OCI-LY1 (cell line): ENCODE results near the gene LSM10.

Source experiments
- H2AFZ ChIP-seq: fragments of 200-600 bp; sonication (generic), shearing (Covaris generic); 2 replicates; pipeline ENCODE4 v1.6.0; 2014; ENCODE audit warnings: antibody characterized with exemption, mild to moderate bottlenecking, low read length
- H3F3A ChIP-seq: fragments of 200-600 bp; sonication (generic), shearing (Covaris generic); 2 replicates; pipeline ENCODE4 v1.6.0; 2014; ENCODE audit warnings: mild to moderate bottlenecking, antibody characterized with exemption, low read length, moderate library complexity; ENCODE audit not compliant: insufficient read depth
- H3K27ac ChIP-seq: fragments of 200-600 bp; sonication (generic); 2 replicates; pipeline ENCODE4 v1.5.1; 2014; ENCODE audit warnings: low read length, mixed run types, mild to moderate bottlenecking, low read depth; ENCODE audit not compliant: poor library complexity, severe bottlenecking
- H3K27me3 ChIP-seq: fragments of 200-600 bp; sonication (generic); 2 replicates; pipeline ENCODE4 v1.6.0; 2014; ENCODE audit warnings: antibody characterized with exemption, mild to moderate bottlenecking, low read length, moderate library complexity; ENCODE audit not compliant: insufficient read depth
- H3K36me3 ChIP-seq: fragments of 200-600 bp; sonication (generic); 2 replicates; pipeline ENCODE4 v1.6.1; 2014; ENCODE audit warnings: mild to moderate bottlenecking, antibody characterized with exemption, low read length, moderate library complexity, mixed read lengths; ENCODE audit not compliant: insufficient read depth
- H3K4me1 ChIP-seq: fragments of 200-600 bp; sonication (generic); 2 replicates; pipeline ENCODE4 v1.5.1; 2014; ENCODE audit warnings: mild to moderate bottlenecking, low read length, moderate library complexity; ENCODE audit not compliant: insufficient read depth, severe bottlenecking
- H3K4me2 ChIP-seq: fragments of 200-600 bp; sonication (generic), shearing (Covaris generic); 2 replicates; pipeline ENCODE4 v1.6.1; 2014; ENCODE audit warnings: low read length
- H3K4me3 ChIP-seq: fragments of 200-600 bp; sonication (generic); 2 replicates; pipeline ENCODE4 v1.5.1; 2014; ENCODE audit warnings: low read length, low read depth, mild to moderate bottlenecking, mixed read lengths; ENCODE audit not compliant: poor library complexity, severe bottlenecking
- H3K79me2 ChIP-seq: fragments of 200-600 bp; shearing (Covaris generic); 2 replicates; pipeline ENCODE4 v1.6.1; 2016; ENCODE audit warnings: mixed run types, low read length, mixed read lengths; ENCODE audit not compliant: insufficient read depth
- H3K9ac ChIP-seq: fragments of 200-600 bp; sonication (generic), shearing (Covaris generic); 2 replicates; pipeline ENCODE4 v1.6.1; 2014; ENCODE audit warnings: mild to moderate bottlenecking, low read length, mixed read lengths
- H3K9me2 ChIP-seq: fragments of 200-600 bp; sonication (generic), shearing (Covaris generic); 2 replicates; pipeline ENCODE4 v1.6.1; 2014; ENCODE audit warnings: low read depth, mild to moderate bottlenecking, low read length, mixed read lengths
- H3K9me3 ChIP-seq: fragments of 200-600 bp; shearing (Covaris generic); 2 replicates; pipeline ENCODE4 v1.6.1; 2014; ENCODE audit warnings: low read length, mixed read lengths
- H4K20me1 ChIP-seq: fragments of 200-600 bp; sonication (generic), shearing (Covaris generic); 2 replicates; pipeline ENCODE4 v1.6.0; 2016; ENCODE audit warnings: mild to moderate bottlenecking, low read length; ENCODE audit not compliant: insufficient read depth
- EZH2 ChIP-seq: fragments of 200-600 bp; sonication (generic), shearing (Covaris generic); IDR thresholded peaks from 2 replicates; pipeline ENCODE4 v1.8.0; 2017; ENCODE audit warnings: borderline replicate concordance, mixed run types, mild to moderate bottlenecking, antibody characterized with exemption, low read length, moderate library complexity, mixed read lengths
- TF ChIP-seq, protein P1 (sequence below): fragments of 200-600 bp; sonication (generic), shearing (Covaris generic); IDR thresholded peaks from 2 replicates; pipeline ENCODE4 v1.5.1; 2017; ENCODE audit warnings: mild to moderate bottlenecking, antibody characterized with exemption, low read length, moderate library complexity, mixed read lengths

Gene LSM10

DNA sequence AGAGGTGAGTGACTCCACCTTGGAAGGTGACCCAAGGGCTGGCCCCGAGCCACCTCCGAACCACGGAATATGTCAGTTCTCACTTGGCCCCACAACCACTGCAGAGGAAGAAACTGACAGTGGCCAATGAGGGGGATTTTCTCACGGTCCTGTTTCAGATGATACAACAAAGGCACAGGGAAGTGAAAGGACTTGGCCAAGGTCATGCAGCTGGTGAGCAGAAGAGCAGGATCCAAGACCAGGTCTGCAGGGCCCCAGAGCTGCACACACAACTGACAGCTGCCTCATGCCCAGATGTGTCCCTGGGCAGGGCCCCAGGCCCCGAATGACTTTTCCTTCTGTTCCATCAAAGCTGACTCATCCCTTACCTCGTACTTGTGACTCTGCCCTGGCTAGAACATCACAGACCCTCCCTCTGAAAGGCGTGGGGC, 48.5 kb downstream of the LSM10 start:
- H4K20me1 ChIP-seq, result no peaks in the 10 kb centered on the region
- no peaks in the 10 kb centered on the region for H3K27me3 ChIP-seq
- H3K4me3 ChIP-seq, result no peak overlapping the region
- no peaks in the 10 kb centered on the region for H3F3A ChIP-seq
- no peak overlapping the region for H3K4me2 ChIP-seq
- H3K36me3 ChIP-seq, result peaks cover 68% of the 10 kb centered on the region; the same call in 1 of the 2 replicates
- no peaks in the 10 kb centered on the region for H3K9me2 ChIP-seq
- H3K9me3 ChIP-seq, result no peaks in the 10 kb centered on the region
- no peak for TF ChIP-seq EZH2
- TF ChIP-seq, protein P1, sequence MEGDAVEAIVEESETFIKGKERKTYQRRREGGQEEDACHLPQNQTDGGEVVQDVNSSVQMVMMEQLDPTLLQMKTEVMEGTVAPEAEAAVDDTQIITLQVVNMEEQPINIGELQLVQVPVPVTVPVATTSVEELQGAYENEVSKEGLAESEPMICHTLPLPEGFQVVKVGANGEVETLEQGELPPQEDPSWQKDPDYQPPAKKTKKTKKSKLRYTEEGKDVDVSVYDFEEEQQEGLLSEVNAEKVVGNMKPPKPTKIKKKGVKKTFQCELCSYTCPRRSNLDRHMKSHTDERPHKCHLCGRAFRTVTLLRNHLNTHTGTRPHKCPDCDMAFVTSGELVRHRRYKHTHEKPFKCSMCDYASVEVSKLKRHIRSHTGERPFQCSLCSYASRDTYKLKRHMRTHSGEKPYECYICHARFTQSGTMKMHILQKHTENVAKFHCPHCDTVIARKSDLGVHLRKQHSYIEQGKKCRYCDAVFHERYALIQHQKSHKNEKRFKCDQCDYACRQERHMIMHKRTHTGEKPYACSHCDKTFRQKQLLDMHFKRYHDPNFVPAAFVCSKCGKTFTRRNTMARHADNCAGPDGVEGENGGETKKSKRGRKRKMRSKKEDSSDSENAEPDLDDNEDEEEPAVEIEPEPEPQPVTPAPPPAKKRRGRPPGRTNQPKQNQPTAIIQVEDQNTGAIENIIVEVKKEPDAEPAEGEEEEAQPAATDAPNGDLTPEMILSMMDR, result no peak
- peak overlapping the region; percentile 61 for H3K27ac ChIP-seq
- peaks cover 24% of the 10 kb centered on the region for H3K4me1 ChIP-seq
- no peaks in the 10 kb centered on the region for H3K79me2 ChIP-seq
- H2AFZ ChIP-seq, result no peak overlapping the region
- no peak overlapping the region for H3K9ac ChIP-seq

DNA sequence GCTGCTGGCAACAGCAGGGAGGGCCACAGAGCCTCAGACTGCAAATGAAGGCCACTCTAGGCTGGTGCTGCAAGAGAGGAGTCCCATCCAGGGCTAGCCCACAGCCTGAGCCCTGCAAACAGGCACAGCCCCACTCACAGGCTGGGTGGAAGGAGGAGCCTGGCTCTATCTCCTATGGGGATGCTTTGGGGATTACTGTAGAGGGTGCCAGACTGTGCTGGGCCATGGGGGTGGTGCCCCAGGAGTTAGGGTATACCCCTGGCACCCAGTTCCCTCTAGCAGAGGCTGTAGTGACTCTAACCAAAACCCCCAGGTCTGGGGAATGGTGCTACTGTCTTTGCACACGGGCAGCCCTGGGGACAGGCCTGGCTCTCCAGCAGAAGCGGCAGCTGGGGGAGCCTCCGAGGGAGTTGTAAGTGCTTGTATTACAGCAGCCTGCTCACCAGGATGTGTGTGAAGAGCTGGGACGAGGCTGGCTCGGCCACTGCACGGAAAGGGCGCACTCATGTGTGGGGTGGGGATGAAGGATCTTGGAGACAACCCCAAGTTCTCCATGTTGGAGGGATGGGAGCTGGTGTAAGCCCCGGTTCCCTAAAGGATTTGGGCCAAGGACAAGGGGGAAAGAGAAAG, 50.9 kb downstream of the LSM10 start:
- no peak overlapping the region for H3K27ac ChIP-seq
- no peak overlapping the region for H3K4me3 ChIP-seq
- H3K4me2 ChIP-seq, result no peak overlapping the region
- H3K9ac ChIP-seq, result no peak overlapping the region
- H3K4me1 ChIP-seq, result peaks cover 24% of the 10 kb centered on the region
- no peaks in the 10 kb centered on the region for H3K9me2 ChIP-seq
- no peak for TF ChIP-seq EZH2
- TF ChIP-seq, protein P1, result no peak
- H3K36me3 ChIP-seq, result peaks cover 67% of the 10 kb centered on the region; the same call in 1 of the 2 replicates
- no peaks in the 10 kb centered on the region for H3K27me3 ChIP-seq
- H2AFZ ChIP-seq, result no peak overlapping the region
- no peaks in the 10 kb centered on the region for H4K20me1 ChIP-seq
- no peaks in the 10 kb centered on the region for H3K9me3 ChIP-seq
- no peaks in the 10 kb centered on the region for H3F3A ChIP-seq
- no peaks in the 10 kb centered on the region for H3K79me2 ChIP-seq

DNA sequence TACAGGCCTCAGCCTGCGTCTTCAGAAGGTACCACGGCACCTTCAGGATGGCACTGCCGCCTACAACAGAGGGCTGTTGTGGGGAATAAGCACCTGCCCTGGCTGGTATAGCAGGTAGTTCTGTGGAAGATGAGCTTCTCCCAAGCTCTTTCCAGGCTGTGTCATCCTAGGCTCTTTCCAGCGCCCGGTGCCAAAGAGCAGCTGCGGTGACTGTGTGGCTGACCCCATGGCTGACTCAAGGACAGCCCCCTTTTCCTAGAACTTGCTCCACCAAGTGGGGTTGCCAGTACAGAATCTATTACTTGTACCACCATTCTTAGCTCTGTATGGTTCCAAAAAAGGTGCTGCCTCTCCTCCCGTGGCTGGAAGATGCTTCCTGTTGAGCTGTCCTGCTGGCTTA, 52.4 kb downstream of the LSM10 start:
- no peaks in the 10 kb centered on the region for H4K20me1 ChIP-seq
- no peaks in the 10 kb centered on the region for H3K79me2 ChIP-seq
- H3K9me2 ChIP-seq, result no peaks in the 10 kb centered on the region
- H3K27ac ChIP-seq, result no peak overlapping the region
- H3K4me2 ChIP-seq, result no peak overlapping the region
- peaks cover 77% of the 10 kb centered on the region; the same call in 1 of the 2 replicates for H3K36me3 ChIP-seq
- no peaks in the 10 kb centered on the region for H3K27me3 ChIP-seq
- TF ChIP-seq, protein P1, result no peak
- no peak for TF ChIP-seq EZH2
- no peaks in the 10 kb centered on the region for H3F3A ChIP-seq
- no peak overlapping the region for H3K4me3 ChIP-seq
- H3K4me1 ChIP-seq, result peaks cover 11% of the 10 kb centered on the region
- H2AFZ ChIP-seq, result no peak overlapping the region
- H3K9ac ChIP-seq, result no peak overlapping the region
- H3K9me3 ChIP-seq, result no peaks in the 10 kb centered on the region
